Ectodermal cell (in vitro differentiated cells): ENCODE results near the gene PDIA3.
A peak's percentile ranks its signal among the peaks of the same experiment; 100 is the strongest.
"Not testable (repeated sequence)": the region's sequence is repeated elsewhere in the genome, so short reads cannot be mapped to it uniquely, and the experiment has no call there.

ENCODE experiments used
- H3K27ac ChIP-seq: 2 replicates; pipeline ENCODE4 v1.7.0; 2013; ENCODE audit warnings: mild to moderate bottlenecking, low read depth, low read length; ENCODE audit not compliant: insufficient read depth, poor library complexity, severe bottlenecking
- H3K27me3 ChIP-seq: 2 replicates; pipeline ENCODE4 v1.7.0; 2013; ENCODE audit warnings: mild to moderate bottlenecking, low read length; ENCODE audit not compliant: insufficient read depth, control insufficient read depth, poor library complexity, severe bottlenecking
- H3K36me3 ChIP-seq: one replicate; pipeline ENCODE4 v1.7.0; 2013; ENCODE audit warnings: low read length; ENCODE audit not compliant: control insufficient read depth, insufficient read depth
- H3K4me1 ChIP-seq: one replicate; pipeline ENCODE4 v1.7.0; 2013; ENCODE audit warnings: low read length; ENCODE audit not compliant: control insufficient read depth, insufficient read depth
- H3K4me3 ChIP-seq: 2 replicates; pipeline ENCODE4 v1.7.0; 2013; ENCODE audit warnings: low read depth, low read length, control low read depth; ENCODE audit not compliant: insufficient read depth
- H3K9me3 ChIP-seq: 2 replicates; pipeline ENCODE4 v1.7.0; 2013; ENCODE audit warnings: mild to moderate bottlenecking, low read length, moderate library complexity; ENCODE audit not compliant: control insufficient read depth
- WGBS, 2 experiments: methylation state at CpG; one replicate each; pipeline ENCODE4 v1.1.7; 2013; ENCODE audit warnings: missing lambda C conversion rate in 2 of 2; 5-methylcytosine and 5-hydroxymethylcytosine counted together

Gene PDIA3

DNA sequence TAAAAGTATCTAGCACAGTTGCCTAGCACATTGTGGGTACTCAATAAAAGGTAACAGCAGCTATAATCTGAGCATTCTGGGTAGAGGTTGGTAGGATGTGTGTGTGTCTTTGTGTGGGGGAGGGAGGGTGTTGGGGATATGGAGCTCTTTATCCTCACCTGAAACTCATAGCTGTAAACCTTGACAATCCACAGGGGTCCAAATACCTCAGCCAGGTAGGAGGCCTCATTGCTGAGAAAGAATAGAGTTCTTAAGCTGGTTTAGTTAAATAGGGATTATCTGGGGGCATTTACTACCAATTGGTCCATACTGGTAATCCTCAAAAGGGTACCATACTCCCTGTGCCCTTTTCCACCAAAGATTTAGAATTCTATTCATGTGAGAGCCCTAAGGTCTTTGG is 49.8 kb downstream of the PDIA3 start:
- no peak overlapping the region for H3K27ac ChIP-seq
- H3K4me3 ChIP-seq = no peak overlapping the region
- H3K36me3 ChIP-seq = peaks cover 15% of the 10 kb centered on the region
- no peaks in the 10 kb centered on the region for H3K9me3 ChIP-seq
- peaks cover 14% of the 10 kb centered on the region for H3K4me1 ChIP-seq
- H3K27me3 ChIP-seq = no peaks in the 10 kb centered on the region

GRCh38 chr15:43796566-43796965 is 50.3 kb downstream of the PDIA3 start:
- WGBS, 2 experiments = 83 to 94% methylated on average over 2 to 3 of the region's 3 CpGs
- Histone ChIP-seq H3K27ac (no peak overlapping the region), H3K4me1 (peaks cover 14% of the 10 kb centered on the region), H3K9me3 (no peaks in the 10 kb centered on the region), H3K27me3 (no peaks in the 10 kb centered on the region), H3K36me3 (peaks cover 15% of the 10 kb centered on the region), H3K4me3 (no peak overlapping the region)

- Histone ChIP-seq H3K4me3 (no peak overlapping the region), H3K36me3 (peaks cover 18% of the 10 kb centered on the region), H3K27me3 (no peaks in the 10 kb centered on the region), H3K9me3 (no peaks in the 10 kb centered on the region), H3K27ac (peak overlapping the region; percentile 78), H3K4me1 (peaks cover 9% of the 10 kb centered on the region)
- WGBS, 2 experiments = 89 to 92% methylated on average over 15 to 16 of the region's 16 CpGs
Measured at GRCh38 chr15:43799209-43799944, 53.1 kb downstream of the PDIA3 start.

DNA sequence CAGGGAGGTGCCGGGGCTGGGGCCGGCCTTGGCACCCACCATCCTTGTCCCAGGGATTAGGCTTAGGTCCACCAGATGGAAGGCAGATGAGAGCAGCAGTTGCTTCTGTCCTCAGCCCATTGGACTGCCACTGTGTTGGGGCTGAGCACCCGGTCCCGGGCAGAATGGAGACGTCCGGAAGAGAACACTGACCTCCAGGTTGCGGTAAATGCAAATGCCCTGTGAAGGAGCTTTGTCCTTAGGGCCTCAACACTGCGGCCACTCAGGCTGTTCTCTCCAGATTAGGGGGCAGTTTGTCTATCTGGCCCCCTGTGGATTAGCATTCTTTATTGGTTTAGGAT is 53.7 kb downstream of the PDIA3 start, which contains the start of gene SERINC4:
SERINC4 (minus strand) TSS at position 276 of the 341 bp plus-strand sequence; CDS start at position 42, 234 bp downstream.
- Histone ChIP-seq H3K9me3 (no peaks in the 10 kb centered on the region), H3K27me3 (no peaks in the 10 kb centered on the region), H3K4me1 (peaks cover 9% of the 10 kb centered on the region), H3K36me3 (peaks cover 24% of the 10 kb centered on the region), H3K4me3 (peak within 1 kb of the TSS; percentile 71), H3K27ac (peak within 1 kb of the TSS; percentile 78)
- WGBS, 2 experiments = 94 to 95% methylated on average over 8 of the region's 8 CpGs

GRCh38 chr15:43800286-43801141 is 54.3 kb downstream of the PDIA3 start, which contains the start of gene HYPK:
Gene HYPK, plus strand, starts transcription at chr15:43800599. Its CDS starts 24 bp downstream, at chr15:43800623.
- Histone ChIP-seq H3K27ac (peak within 1 kb of the TSS; percentile 78), H3K4me3 (peak within 1 kb of the TSS; percentile 71), H3K9me3 (no peaks in the 10 kb centered on the region), H3K27me3 (no peaks in the 10 kb centered on the region), H3K4me1 (peaks cover 6% of the 10 kb centered on the region), H3K36me3 (peaks cover 29% of the 10 kb centered on the region)
- 15% methylated on average over 44 of the region's 44 CpGs for WGBS, 2 experiments

DNA sequence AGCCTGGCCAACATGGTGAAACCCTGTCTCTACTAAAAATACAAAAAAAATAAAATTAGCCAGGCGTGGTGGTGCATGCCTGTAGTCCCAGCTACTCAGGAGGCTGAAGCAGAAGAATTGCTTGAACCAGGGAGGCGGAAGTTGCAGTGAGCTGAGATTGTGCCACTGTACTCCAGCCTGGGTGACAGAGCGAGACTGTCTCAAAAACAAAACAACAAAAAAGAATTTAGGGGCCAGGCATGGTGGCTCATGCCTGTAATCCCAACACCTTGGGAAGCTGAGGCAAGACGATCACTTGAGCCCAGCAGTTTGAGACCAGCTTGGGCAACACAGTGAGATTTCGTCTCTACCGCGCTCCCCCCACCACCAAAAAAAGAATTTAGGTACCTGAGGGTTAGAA is 56.4 kb downstream of the PDIA3 start:
- 93 to 94% methylated on average over 7 of the region's 7 CpGs for WGBS, 2 experiments
- H3K27ac ChIP-seq, H3K4me1 ChIP-seq, H3K4me3 ChIP-seq, H3K27me3 ChIP-seq, H3K9me3 ChIP-seq: not testable (repeated sequence)
- peaks cover 43% of the 10 kb centered on the region for H3K36me3 ChIP-seq

DNA sequence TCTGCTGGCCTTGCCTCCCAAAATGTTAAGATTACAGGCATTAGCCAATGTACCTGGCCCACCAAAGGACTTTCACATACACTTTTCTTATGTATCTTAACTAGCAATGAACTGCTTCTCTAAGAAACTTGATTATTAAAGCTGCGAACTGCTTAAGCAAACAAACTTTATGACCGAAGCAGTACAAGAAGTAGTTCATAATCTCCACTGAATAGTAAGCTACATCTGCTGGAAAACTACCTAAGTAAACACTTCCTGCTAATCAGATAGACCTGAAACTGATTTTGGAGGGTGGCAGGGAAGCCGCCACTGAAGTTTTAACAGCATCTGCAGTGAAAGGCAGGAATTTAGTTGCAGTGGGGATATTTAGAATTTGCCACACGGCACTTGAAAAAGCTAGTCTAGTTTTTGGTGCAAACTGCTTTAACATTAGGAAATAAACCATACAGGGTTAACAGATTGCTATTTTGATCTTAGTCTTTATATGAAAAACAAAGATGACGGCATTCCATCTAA is 62.3 kb downstream of the PDIA3 start:
- H3K4me1 ChIP-seq = no peaks in the 10 kb centered on the region
- WGBS, 2 experiments = 96 to 97% methylated on average over 4 to 5 of the region's 5 CpGs
- no peak overlapping the region for H3K27ac ChIP-seq
- no peak overlapping the region for H3K4me3 ChIP-seq
- H3K27me3 ChIP-seq = no peaks in the 10 kb centered on the region
- H3K36me3 ChIP-seq = peaks cover 77% of the 10 kb centered on the region
- H3K9me3 ChIP-seq = no peaks in the 10 kb centered on the region

GRCh38 chr15:43808960-43809678 is 62.9 kb downstream of the PDIA3 start:
- peaks cover 76% of the 10 kb centered on the region for H3K36me3 ChIP-seq
- WGBS, 2 experiments = 96 to 97% methylated on average over 6 of the region's 6 CpGs
- H3K27me3 ChIP-seq = no peaks in the 10 kb centered on the region
- H3K9me3 ChIP-seq = no peaks in the 10 kb centered on the region
- no peak overlapping the region for H3K27ac ChIP-seq
- no peak overlapping the region for H3K4me3 ChIP-seq
- H3K4me1 ChIP-seq = no peaks in the 10 kb centered on the region

DNA sequence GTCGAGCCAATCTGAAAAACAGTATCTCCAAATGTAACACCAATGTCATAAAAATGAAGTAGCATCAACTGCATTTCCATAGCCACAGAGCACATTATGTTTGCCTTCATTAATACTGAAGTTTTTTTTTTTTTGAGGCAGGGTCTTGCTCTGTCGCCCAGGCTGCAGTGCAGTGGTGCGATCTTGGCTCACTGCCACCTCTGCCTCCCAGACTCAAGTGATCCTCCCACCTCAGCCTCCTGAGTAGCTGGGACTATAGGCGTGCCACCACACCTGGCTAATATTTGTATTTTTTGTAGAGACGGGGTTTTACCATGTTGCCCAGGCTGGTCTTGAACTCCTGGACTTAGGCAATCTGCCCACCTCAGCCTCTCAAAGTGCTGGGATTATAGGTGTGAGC is 68.8 kb downstream of the PDIA3 start:
- 90 to 93% methylated on average over 5 of the region's 5 CpGs for WGBS, 2 experiments
- H3K36me3 ChIP-seq = peaks cover 44% of the 10 kb centered on the region
- H3K27me3 ChIP-seq, H3K27ac ChIP-seq, H3K4me3 ChIP-seq, H3K9me3 ChIP-seq, H3K4me1 ChIP-seq: not testable (repeated sequence)

GRCh38 chr15:43821505-43821904 is 75.3 kb downstream of the PDIA3 start:
- Histone ChIP-seq H3K4me3 (no peak overlapping the region), H3K4me1 (peaks cover 6% of the 10 kb centered on the region), H3K27ac (no peak overlapping the region), H3K36me3 (peaks cover 6% of the 10 kb centered on the region), H3K27me3 (no peaks in the 10 kb centered on the region), H3K9me3 (no peaks in the 10 kb centered on the region)
- 80 to 100% methylated on average over 1 of the region's 3 CpGs for WGBS, 2 experiments
